Hematopoietic multipotent progenitor cell treated with erythropoietin and hydrocortisone succinate and interleukin-3 and kit ligand, for 8 days (in vitro differentiated cells): Measurements from ENCODE around the gene ALAS1.

ENCODE experiments used
- DNase-seq: peaks from one replicate; pipeline ENCODE4 v3.0.0-alpha.2; 2015

ALAS1 gene

DNA sequence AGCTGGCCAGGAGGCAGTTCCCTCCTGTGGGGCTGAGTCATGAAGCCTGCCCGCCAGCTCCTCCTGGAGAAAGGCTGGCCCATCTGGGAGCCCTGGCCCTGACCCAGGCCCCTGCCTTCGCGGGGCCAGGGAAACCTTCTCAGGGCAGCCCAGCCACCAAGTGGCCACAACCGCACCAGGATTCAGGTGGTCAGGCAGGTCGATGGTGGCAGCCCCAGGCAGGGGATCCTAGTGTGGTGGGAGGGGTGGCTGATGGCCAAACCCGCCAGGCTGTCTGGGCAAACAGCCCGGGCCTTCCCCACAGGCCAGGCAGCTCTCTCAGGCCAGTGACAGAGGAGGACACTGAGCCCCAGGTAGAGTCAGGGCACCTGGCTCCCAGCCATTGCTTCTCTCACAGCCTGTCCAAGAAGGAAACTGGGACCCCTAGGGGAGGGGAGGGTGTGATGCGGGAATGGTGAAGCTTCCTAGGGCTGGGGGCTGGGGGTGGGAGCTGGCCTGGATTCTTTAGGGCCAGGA is 39.8 kb downstream of the ALAS1 start:
- peak; percentile 30 for DNase-seq

DNA sequence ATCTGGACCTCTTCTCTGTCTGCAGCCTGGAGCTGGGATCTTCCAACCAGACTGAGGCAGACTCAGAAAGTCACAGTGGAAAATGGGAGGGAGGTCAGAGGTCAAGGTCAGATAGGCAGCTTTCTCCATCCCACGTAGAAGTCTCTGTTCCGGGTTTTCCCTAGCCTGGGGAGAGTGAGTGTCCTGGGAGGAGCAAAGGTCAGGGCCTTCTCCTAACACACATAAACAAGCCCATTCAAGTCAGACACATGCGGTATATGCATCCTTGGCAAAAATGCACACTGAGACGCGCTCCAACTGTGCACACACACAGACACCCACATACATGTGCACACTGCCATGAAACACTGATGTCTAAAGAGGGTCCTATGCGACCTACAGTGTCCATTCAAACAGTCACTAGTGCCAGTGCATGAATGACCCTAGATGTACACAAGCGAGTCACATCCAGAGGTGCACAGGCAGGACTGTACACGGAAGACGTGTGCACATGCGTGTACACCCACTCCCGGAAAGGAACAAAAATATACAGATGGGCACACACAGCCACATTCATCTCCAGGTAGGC is 40.3 kb downstream of the ALAS1 start:
- DNase-seq: peak; percentile 32

DNA sequence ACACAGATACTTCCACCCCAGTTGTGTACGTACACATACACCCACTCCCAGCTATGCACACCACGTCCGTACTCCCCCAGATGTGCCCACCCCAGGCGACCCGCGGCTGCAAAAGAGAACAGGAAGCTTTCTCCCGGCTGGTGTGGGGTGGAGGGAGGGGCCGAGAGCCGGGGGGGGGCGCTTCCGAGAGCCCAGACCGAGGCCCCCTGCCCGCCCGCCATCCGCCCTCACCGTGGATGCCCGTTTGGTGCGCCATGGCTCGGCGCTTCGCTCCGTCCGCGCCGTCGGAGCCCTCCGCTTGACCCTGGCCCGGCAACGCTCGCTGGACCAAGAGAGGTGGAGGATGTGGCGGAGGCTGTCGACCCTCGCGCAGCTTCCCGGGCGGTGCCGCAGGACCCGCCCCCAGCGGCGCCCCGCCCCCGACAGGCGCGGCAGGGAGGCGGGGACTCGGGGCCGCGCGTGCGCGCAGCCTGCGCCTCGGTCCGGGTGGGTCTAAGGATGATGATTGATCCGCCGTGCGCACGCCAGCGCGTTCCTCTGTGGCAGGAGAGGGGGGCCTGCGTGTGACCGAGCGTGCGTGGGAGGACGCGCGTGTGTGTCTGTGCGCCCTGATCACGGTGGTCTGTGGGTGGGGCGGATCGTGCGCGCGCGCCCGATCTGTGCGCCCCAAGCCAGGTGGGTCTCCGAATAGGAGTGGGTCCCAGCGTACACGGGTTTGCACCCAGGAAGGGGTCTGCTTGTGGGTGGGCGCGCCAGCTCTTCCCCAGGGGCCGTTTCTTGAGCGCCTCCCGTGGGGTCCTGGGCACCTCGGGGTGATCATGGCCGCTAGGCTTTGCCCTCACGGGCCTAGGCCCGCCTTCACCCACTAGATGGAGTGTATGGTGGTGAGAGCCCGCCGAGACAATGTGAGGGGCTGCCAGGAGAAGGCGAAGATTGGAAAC is 41.1 kb downstream of the ALAS1 start, which contains the start of gene TWF2:
TWF2 (minus strand) TSS at position 398 of the 941 bp plus-strand sequence; CDS start at position 256, 142 bp downstream.
- peak; percentile 78 for DNase-seq

DNA sequence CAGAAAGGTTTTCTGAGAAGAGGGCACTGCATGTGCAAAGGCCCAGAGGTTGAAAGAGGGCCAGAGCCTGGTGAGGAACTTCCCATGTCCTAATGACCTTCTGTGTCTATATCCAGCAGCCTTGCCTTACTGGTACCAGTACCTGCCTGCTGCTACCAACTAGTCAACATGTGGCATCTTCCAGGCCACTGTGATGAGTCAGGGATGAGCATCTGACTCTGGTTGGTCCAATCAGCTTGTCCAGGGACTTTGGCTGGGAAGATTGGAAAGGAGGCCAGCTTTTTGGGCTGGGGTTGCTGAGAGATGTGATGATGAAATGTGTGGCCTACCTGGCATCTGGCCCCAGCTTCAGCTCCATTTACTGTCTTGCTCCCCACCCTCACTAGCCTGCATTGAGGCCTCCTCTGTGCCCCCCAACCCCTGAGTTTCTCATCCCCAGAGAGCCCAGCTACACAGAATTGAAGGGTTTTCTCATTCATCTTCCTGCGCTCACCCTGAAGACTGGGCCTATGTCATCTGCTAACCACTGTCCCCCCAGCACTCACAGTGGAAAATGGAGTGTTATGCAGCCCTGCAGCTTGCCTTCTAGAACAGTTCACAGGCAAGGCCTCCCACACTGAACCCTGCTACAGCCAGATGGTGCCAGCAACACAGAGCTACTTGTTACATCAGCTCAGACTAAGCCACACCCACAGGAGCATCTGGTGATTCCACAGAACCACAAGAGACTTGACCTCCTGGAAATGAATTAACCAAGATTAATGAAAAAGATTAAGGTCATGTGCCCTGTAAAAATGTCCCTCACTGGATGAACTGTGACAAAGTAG is 42.3 kb downstream of the ALAS1 start:
- DNase-seq: peak; percentile 97

GRCh38 chr3:52240886-52241370 is 43.0 kb downstream of the ALAS1 start:
- no peak for DNase-seq

- DNase-seq: no peak
Measured at GRCh38 chr3:52242039-52242438, 44.1 kb downstream of the ALAS1 start.

GRCh38 chr3:52243791-52244628 is 46.0 kb downstream of the ALAS1 start:
- DNase-seq: peak; percentile 32

- DNase-seq: peak; percentile 26
Measured at GRCh38 chr3:52245322-52246263, 47.6 kb downstream of the ALAS1 start, which contains the start of gene PPM1M. Gene PPM1M (plus strand): TSS chr3:52245759. CDS start chr3:52245825, 66 bp downstream.

- no peak for DNase-seq
Measured at GRCh38 chr3:52246264-52246620, 48.3 kb downstream of the ALAS1 start.

DNA sequence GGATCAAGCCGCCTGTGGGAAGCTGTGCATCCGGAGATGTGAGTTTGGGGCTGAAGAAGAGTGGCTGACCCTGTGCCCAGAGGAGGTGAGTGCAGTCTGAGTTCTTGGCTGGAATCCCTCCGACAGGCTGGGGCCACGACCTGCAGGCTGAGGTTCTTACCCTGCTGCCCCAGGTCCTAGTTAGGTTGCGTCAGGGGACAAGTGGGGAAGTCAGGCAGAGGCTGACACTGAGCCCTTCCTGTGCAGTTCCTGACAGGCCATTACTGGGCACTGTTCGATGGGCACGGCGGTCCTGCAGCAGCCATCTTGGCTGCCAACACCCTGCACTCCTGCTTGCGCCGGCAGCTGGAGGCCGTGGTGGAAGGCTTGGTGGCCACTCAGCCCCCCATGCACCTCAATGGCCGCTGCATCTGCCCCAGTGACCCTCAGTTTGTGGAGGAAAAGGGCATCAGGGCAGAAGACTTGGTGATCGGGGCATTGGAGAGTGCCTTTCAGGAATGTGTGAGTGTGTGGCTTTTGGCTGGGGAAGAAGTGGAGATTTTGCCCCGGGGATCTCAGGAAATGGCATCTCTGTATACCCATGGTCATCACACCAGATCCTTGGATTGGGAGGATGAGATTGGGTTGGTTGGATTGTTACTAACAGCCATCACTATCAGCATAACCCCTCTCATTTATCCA is 48.9 kb downstream of the ALAS1 start:
- DNase-seq: no peak

- no peak for DNase-seq
Measured at GRCh38 chr3:52247409-52248164, 49.6 kb downstream of the ALAS1 start.

GRCh38 chr3:52248165-52248541 is 50.2 kb downstream of the ALAS1 start:
- no peak for DNase-seq

DNA sequence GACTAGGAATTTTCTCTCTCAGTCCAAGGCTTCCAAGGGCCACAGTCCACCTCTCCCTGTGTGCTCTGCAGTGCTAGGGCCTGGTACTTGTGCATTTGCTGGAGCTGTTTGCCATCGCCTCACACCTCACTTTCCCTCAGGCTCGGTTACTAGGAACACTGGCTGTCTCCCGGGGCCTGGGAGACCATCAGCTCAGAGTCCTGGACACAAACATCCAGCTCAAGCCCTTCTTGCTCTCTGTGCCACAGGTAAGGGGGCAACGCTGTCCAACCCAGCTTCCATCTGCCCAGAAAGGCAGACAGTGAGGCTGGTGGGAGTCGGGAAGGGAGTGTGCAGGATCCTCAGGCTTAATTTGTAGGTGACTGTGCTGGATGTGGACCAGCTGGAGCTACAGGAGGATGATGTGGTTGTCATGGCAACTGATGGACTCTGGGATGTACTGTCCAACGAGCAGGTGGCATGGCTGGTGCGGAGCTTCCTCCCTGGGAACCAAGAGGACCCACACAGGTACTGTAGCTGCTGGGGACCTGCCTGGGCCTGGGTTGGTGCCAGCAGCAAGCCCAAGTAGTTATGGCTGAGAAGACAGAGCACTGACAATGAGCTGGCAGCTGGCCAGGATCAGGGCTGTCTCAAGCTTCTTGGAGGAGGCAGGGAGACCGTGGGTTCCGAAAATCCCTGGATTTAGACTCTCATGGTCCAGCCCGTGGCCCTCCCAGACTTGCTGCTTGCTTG is 51.0 kb downstream of the ALAS1 start:
- DNase-seq: peak; percentile 48

- no peak for DNase-seq
Measured at GRCh38 chr3:52249683-52250082, 51.7 kb downstream of the ALAS1 start.

DNA sequence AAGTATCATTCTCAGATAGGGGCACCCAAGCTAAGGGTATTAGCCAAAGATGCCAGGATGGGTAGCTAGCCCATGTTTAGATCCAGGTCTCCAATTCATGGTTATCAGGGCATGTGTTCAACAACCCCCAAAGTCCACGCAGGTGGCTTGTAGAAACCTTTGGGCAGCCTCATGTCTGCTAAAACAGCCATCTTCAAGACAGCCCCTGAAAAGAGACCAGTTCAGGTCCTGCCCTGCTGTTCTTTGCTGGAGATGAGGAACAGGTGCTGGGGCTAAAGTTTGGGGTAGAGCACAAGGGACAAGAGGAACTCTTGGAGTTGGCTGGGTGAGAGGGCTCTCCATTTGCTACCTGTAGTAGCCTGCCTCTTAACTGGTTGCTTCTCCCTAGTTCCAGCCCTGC is 52.2 kb downstream of the ALAS1 start:
- no peak for DNase-seq

- peak; percentile 80 for DNase-seq
Measured at GRCh38 chr3:52253314-52254304, 55.6 kb downstream of the ALAS1 start.

GRCh38 chr3:52254608-52255007 is 56.6 kb downstream of the ALAS1 start:
- no peak for DNase-seq
